BE2C (cell line): ENCODE measurements around the gene ARAP1.

Experiments
- DNase-seq: peaks from one replicate; pipeline ENCODE4 v3.0.0-alpha.2; 2020
- H3K27me3 ChIP-seq: fragments of 250-450 bp; sonication (Bioruptor Pico); 2 replicates; pipeline ENCODE4 v1.5.1; 2020; ENCODE audit warnings: mild to moderate bottlenecking
- H3K36me3 ChIP-seq: fragments of 250-450 bp; sonication (Bioruptor Pico); 2 replicates; pipeline ENCODE4 v1.5.1; 2020; ENCODE audit warnings: mild to moderate bottlenecking
- H3K4me1 ChIP-seq: fragments of 250-450 bp; sonication (Bioruptor Pico); 2 replicates; pipeline ENCODE4 v1.5.1; 2020
- H3K4me3 ChIP-seq: 2 replicates; pipeline ENCODE4 v1.5.1; 2011; ENCODE audit warnings: low read depth, low read length
- H3K9me3 ChIP-seq: fragments of 250-450 bp; sonication (Bioruptor Pico); 2 replicates; pipeline ENCODE4 v1.5.1; 2020
- CTCF ChIP-seq: IDR thresholded peaks from 2 replicates; pipeline ENCODE4 v1.5.1; 2012; ENCODE audit warnings: mild to moderate bottlenecking, low read depth, low read length

ARAP1 gene

GRCh38 chr11:72680624-72681158 lies 71.5 kb downstream of the ARAP1 start:
- Histone ChIP-seq H3K9me3 (no peaks in the 10 kb centered on the region), H3K36me3 (0 out of 2 replicates have a peak, but pooled peaks cover 2% of the 10 kb centered on the region), H3K4me3 (no peak overlapping the region), H3K27me3 (no peaks in the 10 kb centered on the region), H3K4me1 (peaks cover 5% of the 10 kb centered on the region; the same call in 1 of the 2 replicates)
- TF ChIP-seq CTCF = no peak
- no peak for DNase-seq

- TF ChIP-seq CTCF = no peak
- no peak for DNase-seq
- no peak overlapping the region for H3K4me3 ChIP-seq
- peaks cover 12% of the 10 kb centered on the region for H3K4me1 ChIP-seq
- H3K27me3 ChIP-seq = no peaks in the 10 kb centered on the region
- H3K36me3 ChIP-seq = 0 out of 2 replicates have a peak, but pooled peaks cover 2% of the 10 kb centered on the region
- no peaks in the 10 kb centered on the region for H3K9me3 ChIP-seq
These were observed 72.3 kb downstream of the ARAP1 start for GRCh38 chr11:72679869-72680268.

GRCh38 chr11:72678524-72678923 lies 73.7 kb downstream of the ARAP1 start:
- H3K27me3 ChIP-seq = no peaks in the 10 kb centered on the region
- TF ChIP-seq CTCF = no peak
- H3K9me3 ChIP-seq = no peaks in the 10 kb centered on the region

GRCh38 chr11:72676861-72677341 lies 75.3 kb downstream of the ARAP1 start:
- TF ChIP-seq CTCF = no peak
- Histone ChIP-seq H3K4me3 (no peak overlapping the region), H3K4me1 (peaks cover 12% of the 10 kb centered on the region), H3K9me3 (no peaks in the 10 kb centered on the region), H3K36me3 (no peaks in the 10 kb centered on the region), H3K27me3 (no peaks in the 10 kb centered on the region)
- DNase-seq = peak; percentile 47

More at GRCh38 chr11:72678524-72678923, 73.7 kb downstream of the ARAP1 start:
- peaks cover 12% of the 10 kb centered on the region for H3K4me1 ChIP-seq
- 0 out of 2 replicates have a peak, but pooled peaks cover 2% of the 10 kb centered on the region for H3K36me3 ChIP-seq
- no peak for DNase-seq
- no peak overlapping the region for H3K4me3 ChIP-seq

- no peaks in the 10 kb centered on the region for H3K27me3 ChIP-seq
- TF ChIP-seq CTCF = no peak
- no peak for DNase-seq
These were observed 77.0 kb downstream of the ARAP1 start for GRCh38 chr11:72675221-72675620.

More at GRCh38 chr11:72675221-72675620, 77.0 kb downstream of the ARAP1 start:
- no peak overlapping the region for H3K4me3 ChIP-seq
- peaks cover 9% of the 10 kb centered on the region for H3K36me3 ChIP-seq
- peaks cover 25% of the 10 kb centered on the region for H3K4me1 ChIP-seq
- no peaks in the 10 kb centered on the region for H3K9me3 ChIP-seq
